A673 (cell line): ENCODE measurements around the gene LRRC41. TPM values are rescaled to one million over a fixed set of nuclear protein-coding genes. Genes with fewer than 3 reads are reported as not detected.

Experiments used
- BruUV-seq: library from RNA; stranded (reverse); fragments of 400-500 nt; replicated peaks from 2 replicates; lab custom pipeline; 2021; lab: Mats Ljungman, UMichigan
- CTCF ChIA-PET: fragments of 300-600 bp; sonication (Branson Sonifier 250); formaldehyde crosslinking; loops from one replicate; lab custom pipeline; 2022; ENCODE audit warnings: antibody characterized with exemption; lab: Charles Lee
- POLR2A ChIA-PET: fragments of 300-600 bp; sonication (Branson Sonifier 250); formaldehyde crosslinking; loops from one replicate; lab custom pipeline; 2022; ENCODE audit warnings: antibody characterized with exemption; ENCODE audit not compliant: low non-redundant PET; lab: Charles Lee
- DNase-seq: peaks from one replicate; pipeline ENCODE4 v3.0.0-alpha.2; 2015; ENCODE audit warnings: low spot score
- H3K27ac ChIP-seq: fragments of 200-600 bp; sonication (generic); 2 replicates; pipeline ENCODE4 v1.5.1; 2016; ENCODE audit warnings: mixed run types, low read depth, mild to moderate bottlenecking, mixed read lengths, antibody characterized with exemption, low read length; ENCODE audit not compliant: poor library complexity, severe bottlenecking
- H3K27me3 ChIP-seq: fragments of 200-600 bp; sonication (generic); replicated peaks from 2 replicates; pipeline ENCODE4 v1.6.1; 2017; ENCODE audit warnings: mixed run types, low read depth, mild to moderate bottlenecking, mixed read lengths, antibody characterized with exemption, low read length; ENCODE audit not compliant: insufficient read depth, poor library complexity
- H3K36me3 ChIP-seq: fragments of 200-600 bp; sonication (generic); 2 replicates; pipeline ENCODE4 v1.6.1; 2016; ENCODE audit warnings: mixed run types, mild to moderate bottlenecking, mixed read lengths, antibody characterized with exemption, low read length; ENCODE audit not compliant: insufficient read depth, poor library complexity, severe bottlenecking
- H3K4me1 ChIP-seq: fragments of 200-600 bp; sonication (generic); 2 replicates; pipeline ENCODE4 v1.6.1; 2017; ENCODE audit warnings: mixed run types, mild to moderate bottlenecking, mixed read lengths, antibody characterized with exemption, low read length; ENCODE audit not compliant: insufficient read depth, poor library complexity, severe bottlenecking
- H3K4me3 ChIP-seq: fragments of 200-600 bp; sonication (generic); 2 replicates; pipeline ENCODE4 v1.5.1; 2016; ENCODE audit warnings: low read depth, mixed run types, mild to moderate bottlenecking, mixed read lengths, low read length; ENCODE audit not compliant: poor library complexity, severe bottlenecking
- H3K9me3 ChIP-seq: fragments of 200-600 bp; sonication (generic); 2 replicates; pipeline ENCODE4 v1.6.1; 2016; ENCODE audit warnings: mixed run types, low read depth, mild to moderate bottlenecking, mixed read lengths, antibody characterized with exemption, low read length; ENCODE audit not compliant: poor library complexity, severe bottlenecking
- CTCF ChIP-seq: fragments of 300-800, 200-600 bp; sonication (generic); conservative IDR thresholded peaks from 2 replicates; pipeline ENCODE4 v1.5.1; 2017; ENCODE audit warnings: low read depth, mild to moderate bottlenecking, antibody characterized with exemption, low read length, moderate library complexity, mixed read lengths
- EZH2 ChIP-seq: fragments of 200-600 bp; sonication (generic); IDR thresholded peaks from 2 replicates; pipeline ENCODE4 v1.6.1; 2017; ENCODE audit warnings: borderline replicate concordance, low read depth, mild to moderate bottlenecking, mixed read lengths, antibody characterized with exemption, low read length; ENCODE audit not compliant: poor library complexity, severe bottlenecking
- intact Hi-C: fragments of 100-400 bp; cut with micrococcal nuclease; formaldehyde crosslinking; loops from one replicate; pipeline ENCODE4 v1.10.0; 2022; ENCODE audit not compliant: unreplicated experiment
- total RNA-seq: library from RNA; stranded (reverse); gene quantifications from 2 replicates; pipeline ENCODE4 v1.2.3, GENCODE V29; 2021

LRRC41 gene
- total RNA-seq, 1 experiment from 2014 or later, result 79.1 TPM

GRCh38 chr1:46268578-46268977, 34.8 kb downstream of the LRRC41 start:
- CTCF ChIA-PET, result no interaction called here
- no peaks in the 10 kb centered on the region for H3K9me3 ChIP-seq
- H3K4me3 ChIP-seq, result no peak overlapping the region
- POLR2A ChIA-PET, result no interaction called here
- no peak for DNase-seq
- H3K27ac ChIP-seq, result no peak overlapping the region
- peaks cover 96% of the 10 kb centered on the region for H3K36me3 ChIP-seq
- TF ChIP-seq EZH2 (no peak), CTCF (no peak)
- no TSS peak for BruUV-seq
- no peaks in the 10 kb centered on the region for H3K4me1 ChIP-seq
- intact Hi-C loops, result no loop called here
- H3K27me3 ChIP-seq, result no peaks in the 10 kb centered on the region

- H3K27me3 ChIP-seq, result no peaks in the 10 kb centered on the region
- no peaks in the 10 kb centered on the region for H3K4me1 ChIP-seq
- H3K4me3 ChIP-seq, result no peak overlapping the region
- BruUV-seq, result no TSS peak
- DNase-seq, result no peak
- CTCF ChIA-PET, result no interaction called here
- intact Hi-C loops, result no loop called here
- TF ChIP-seq EZH2, result no peak
- no peak for TF ChIP-seq CTCF
- POLR2A ChIA-PET, result no interaction called here
- H3K27ac ChIP-seq, result no peak overlapping the region
- no peaks in the 10 kb centered on the region for H3K9me3 ChIP-seq
- H3K36me3 ChIP-seq, result peaks cover 95% of the 10 kb centered on the region
Observed at GRCh38 chr1:46263146-46263545, 40.3 kb downstream of the LRRC41 start.

DNA sequence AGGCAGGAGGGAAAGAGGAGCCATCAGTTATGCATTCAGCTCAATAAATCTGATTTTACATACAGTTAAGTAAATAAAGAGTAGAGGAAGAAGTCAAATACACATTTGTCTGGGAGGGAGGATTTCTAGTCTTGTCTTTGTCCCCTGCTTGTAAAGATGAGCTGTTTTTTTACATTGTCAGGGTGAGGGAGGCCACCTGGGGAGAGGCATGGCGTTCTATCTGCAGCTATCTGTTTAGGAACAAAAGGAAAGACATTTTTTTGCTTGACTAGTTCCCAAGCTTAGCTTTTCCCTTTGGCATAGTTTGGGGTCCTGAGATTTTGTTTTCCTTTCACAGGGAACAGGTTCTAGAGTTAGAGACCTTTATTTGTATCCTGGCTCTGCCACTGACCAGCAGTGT, 40.9 kb downstream of the LRRC41 start:
- no peak for TF ChIP-seq CTCF
- no peak for TF ChIP-seq EZH2
- CTCF ChIA-PET, result no interaction called here

More for the DNA sequence above, 40.9 kb downstream of the LRRC41 start:
- no peaks in the 10 kb centered on the region for H3K4me1 ChIP-seq
- POLR2A ChIA-PET, result no interaction called here
- H3K27ac ChIP-seq, result no peak overlapping the region
- no peaks in the 10 kb centered on the region for H3K27me3 ChIP-seq
- DNase-seq, result no peak
- intact Hi-C loops, result no loop called here
- H3K36me3 ChIP-seq, result peaks cover 94% of the 10 kb centered on the region
- BruUV-seq, result no TSS peak
- H3K4me3 ChIP-seq, result no peak overlapping the region
- H3K9me3 ChIP-seq, result no peaks in the 10 kb centered on the region
